ENCODE results near the gene VASN.

VASN gene

GRCh38 chr16:4415538-4416199, 44.0 kb downstream of the VASN start:
- in situ Hi-C loops (cut with HindIII; ENCODE audit: low sequenced_read_pairs), result no loop called here
- H3K4me3 ChIP-seq (ENCODE audit: low read depth, low read length), result peak overlapping the region; percentile 64
- no peak for TF ChIP-seq CTCF (IDR thresholded peaks at IDR 0.05; ENCODE audit: low read depth, low read length)
- no peak for DNase-seq (ENCODE audit: low read depth, low spot score)

GRCh38 chr16:4416200-4417032, 44.8 kb downstream of the VASN start, which contains the start of gene CORO7:
TSS of gene CORO7 (minus strand) at chr16:4416596. CDS start at chr16:4416518, 78 bp downstream.
- TF ChIP-seq CTCF (IDR thresholded peaks at IDR 0.05; ENCODE audit: low read depth, low read length), result no peak
- peak within 1 kb of the TSS; percentile 64 for H3K4me3 ChIP-seq (ENCODE audit: low read depth, low read length)
- DNase-seq (ENCODE audit: low read depth, low spot score), result peak; percentile 86
- in situ Hi-C loops (cut with HindIII; ENCODE audit: low sequenced_read_pairs), result no loop called here

- no peak for TF ChIP-seq CTCF (IDR thresholded peaks at IDR 0.05; ENCODE audit: low read depth, low read length)
Observed at GRCh38 chr16:4419402-4419959, 47.8 kb downstream of the VASN start.

GRCh38 chr16:4420505-4421105, 49.0 kb downstream of the VASN start:
- in situ Hi-C loops (cut with HindIII; ENCODE audit: low sequenced_read_pairs), result no loop called here
- no peak for TF ChIP-seq CTCF (IDR thresholded peaks at IDR 0.05; ENCODE audit: low read depth, low read length)
- no peak overlapping the region for H3K4me3 ChIP-seq (ENCODE audit: low read depth, low read length)
- DNase-seq (ENCODE audit: low read depth, low spot score), result no peak

More at GRCh38 chr16:4419402-4419959, 47.8 kb downstream of the VASN start:
- no peak overlapping the region for H3K4me3 ChIP-seq (ENCODE audit: low read depth, low read length)
- in situ Hi-C loops (cut with HindIII; ENCODE audit: low sequenced_read_pairs), result no loop called here
- DNase-seq (ENCODE audit: low read depth, low spot score), result no peak

GRCh38 chr16:4425378-4426020, 53.9 kb downstream of the VASN start, which contains the start of gene DNAJA3:
TSS of gene DNAJA3 (plus strand) at chr16:4425868. CDS start at chr16:4425882, 14 bp downstream.
- H3K4me3 ChIP-seq (ENCODE audit: low read depth, low read length), result peak within 1 kb of the TSS; percentile 97
- peak; percentile 97 for DNase-seq (ENCODE audit: low read depth, low spot score)
- in situ Hi-C loops (cut with HindIII; ENCODE audit: low sequenced_read_pairs), result no loop called here
- no peak for TF ChIP-seq CTCF (IDR thresholded peaks at IDR 0.05; ENCODE audit: low read depth, low read length)

Data from astrocyte of the spinal cord (primary cell).